Measurements from ENCODE around the gene C1orf141. TPM values are rescaled to one million over a fixed set of nuclear protein-coding genes. Genes with fewer than 3 reads are reported as not detected.

C1orf141 gene
- total RNA-seq, 4 donors from 2014 or later, result not detected

DNA sequence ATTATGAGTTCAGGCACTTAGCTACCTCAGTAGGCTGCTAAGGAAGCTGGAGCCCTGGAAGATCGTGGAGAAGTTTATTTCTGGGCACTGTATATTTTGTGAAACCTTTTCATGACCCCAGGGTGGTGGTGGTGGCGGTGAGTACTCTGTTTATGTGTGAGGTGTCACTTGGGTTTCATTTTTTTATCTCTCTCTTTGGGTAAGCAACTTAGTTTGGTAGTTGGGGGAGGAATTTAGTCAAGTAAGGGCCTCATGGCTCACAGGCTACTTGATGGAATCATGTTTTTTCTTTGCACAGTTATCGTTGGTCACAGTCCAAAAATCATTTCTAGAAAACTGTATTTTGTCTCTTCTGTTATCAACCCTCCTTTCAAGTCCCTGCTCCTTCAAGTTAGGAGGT, 33.9 kb downstream of the C1orf141 start:
- intact Hi-C loops (cut with DNase I; ENCODE audit: low total_unique reads), result no loop called here
- no peak for DNase-seq (ENCODE audit: low spot score in 2 of 2)
- TF ChIP-seq POLR2A (IDR thresholded peaks at IDR 0.05) (no peak), CTCF (IDR thresholded peaks at IDR 0.05) (no peak)
- WGBS, 2 donors, result 35 to 47% methylated on average over 3 of the region's 3 CpGs
- no peak overlapping the region for H3K4me3 ChIP-seq (ENCODE audit: low read depth, poor library complexity, severe bottlenecking)

DNA sequence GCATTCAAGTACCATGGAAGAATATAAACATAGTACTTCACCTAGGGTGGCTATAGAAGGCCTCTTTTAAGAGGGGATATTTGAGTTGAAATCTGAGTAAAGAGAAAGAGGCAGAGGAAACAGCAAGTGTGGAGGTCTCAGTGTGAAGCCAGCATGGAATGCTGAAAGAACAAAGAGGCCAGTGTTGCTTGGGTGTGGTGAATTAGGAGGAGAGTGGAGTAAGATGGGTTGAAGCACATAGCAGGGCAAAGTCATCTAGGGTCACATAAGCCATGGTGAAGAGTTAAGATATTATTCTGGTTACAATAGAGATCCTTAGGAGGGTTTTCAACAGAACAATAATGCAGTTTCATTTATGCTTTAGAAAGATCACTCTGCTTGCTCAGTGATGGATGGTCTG, 37.5 kb downstream of the C1orf141 start:
- H3K4me3 ChIP-seq (ENCODE audit: low read depth, poor library complexity, severe bottlenecking), result no peak overlapping the region
- intact Hi-C loops (cut with DNase I; ENCODE audit: low total_unique reads), result no loop called here
- no peak for DNase-seq (ENCODE audit: low spot score in 2 of 2)
- no peak for TF ChIP-seq CTCF (IDR thresholded peaks at IDR 0.05)
- TF ChIP-seq POLR2A (IDR thresholded peaks at IDR 0.05), result no peak

DNA sequence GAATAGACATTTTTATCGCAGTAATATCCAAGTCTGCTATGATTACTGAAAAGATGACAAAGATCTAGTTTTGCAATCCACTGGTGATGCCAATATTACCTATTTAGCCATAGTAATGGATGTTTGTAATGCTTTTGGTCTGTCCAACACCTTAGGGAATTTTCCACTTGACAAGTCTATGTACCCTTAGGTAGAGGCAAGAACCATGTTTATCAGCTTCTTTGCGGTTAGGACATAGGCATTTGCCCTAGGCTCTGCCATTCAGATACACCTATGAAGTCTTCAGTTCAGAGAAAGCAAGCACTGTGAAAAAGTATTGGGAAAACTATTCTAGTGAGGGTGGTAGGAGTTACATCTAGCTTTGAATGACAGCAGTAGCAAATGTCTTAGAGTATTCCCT, 40.6 kb downstream of the C1orf141 start:
- intact Hi-C loops (cut with DNase I; ENCODE audit: low total_unique reads), result no loop called here

DNA sequence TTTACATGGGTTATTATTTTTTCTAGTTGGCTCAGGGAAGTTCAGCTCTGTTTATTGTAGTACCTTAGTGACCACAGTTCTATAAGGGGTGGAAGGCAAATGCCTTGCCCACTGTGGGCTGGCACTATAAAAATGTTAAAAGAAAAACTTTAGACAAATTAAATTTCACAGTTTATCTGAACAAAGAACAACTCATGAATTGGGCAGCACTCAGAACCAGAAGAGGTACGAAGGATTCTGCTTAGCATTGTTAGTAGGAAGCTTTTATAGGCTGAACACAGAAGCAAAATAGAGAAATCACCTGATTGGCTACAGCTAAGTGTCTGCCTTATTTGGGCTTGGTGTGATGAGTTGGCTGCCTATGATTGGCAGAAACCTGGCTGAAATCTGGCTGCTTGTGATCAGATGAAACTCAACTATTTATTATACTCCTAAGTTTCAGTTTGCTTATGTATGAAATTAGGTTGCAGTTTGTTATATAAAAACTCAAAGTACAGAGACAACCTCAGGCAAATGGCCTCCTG, 45.0 kb downstream of the C1orf141 start:
- 83 to 96% methylated on average over 1 of the region's 1 CpG for WGBS, 2 donors
- DNase-seq (ENCODE audit: low spot score in 2 of 2), result no peak
- intact Hi-C loops (cut with DNase I; ENCODE audit: low total_unique reads), result no loop called here
- no peak overlapping the region for H3K4me3 ChIP-seq (ENCODE audit: low read depth, poor library complexity, severe bottlenecking)
- TF ChIP-seq POLR2A (IDR thresholded peaks at IDR 0.05), result no peak
- no peak for TF ChIP-seq CTCF (IDR thresholded peaks at IDR 0.05)

More for the DNA sequence above, 40.6 kb downstream of the C1orf141 start:
- DNase-seq (ENCODE audit: low spot score in 2 of 2), result no peak
- 62 to 82% methylated on average over 2 of the region's 2 CpGs for WGBS, 2 donors
- no peak overlapping the region for H3K4me3 ChIP-seq (ENCODE audit: low read depth, poor library complexity, severe bottlenecking)
- TF ChIP-seq CTCF (IDR thresholded peaks at IDR 0.05) (no peak), POLR2A (IDR thresholded peaks at IDR 0.05) (no peak)

DNA sequence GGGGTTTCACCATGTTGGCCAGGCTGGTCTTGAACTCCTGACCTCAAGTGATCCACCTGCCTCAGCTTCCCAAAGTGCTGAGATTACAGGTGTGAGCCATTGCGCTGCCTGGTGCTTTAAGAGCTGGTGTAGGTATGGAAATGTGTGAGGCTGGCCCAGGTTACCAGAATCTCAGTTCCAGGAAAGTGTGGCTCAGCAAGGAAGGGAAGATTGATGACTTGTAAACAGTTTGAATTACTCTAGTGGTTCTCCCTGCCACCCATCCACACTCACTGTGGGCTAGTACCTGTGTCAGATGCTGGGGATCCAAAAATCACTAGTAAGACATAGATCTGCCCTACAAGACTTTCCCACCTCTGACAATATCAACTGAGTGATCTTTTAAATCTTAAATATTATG, 46.3 kb downstream of the C1orf141 start:
- DNase-seq (ENCODE audit: low spot score in 2 of 2), result no peak
- no peak for TF ChIP-seq POLR2A (IDR thresholded peaks at IDR 0.05)
- no peak for TF ChIP-seq CTCF (IDR thresholded peaks at IDR 0.05)
- 100% methylated on average over 1 of the region's 1 CpG for WGBS, 2 donors

GRCh38 chr1:67085326-67085725, 49.4 kb downstream of the C1orf141 start:
- TF ChIP-seq CTCF (IDR thresholded peaks at IDR 0.05), result no peak
- TF ChIP-seq POLR2A (IDR thresholded peaks at IDR 0.05), result no peak
- 37 to 39% methylated on average over 2 of the region's 2 CpGs for WGBS, 2 donors
- no peak overlapping the region for H3K4me3 ChIP-seq (ENCODE audit: low read depth, poor library complexity, severe bottlenecking)
- DNase-seq (ENCODE audit: low spot score in 2 of 2), result no peak
- intact Hi-C loops (cut with DNase I; ENCODE audit: low total_unique reads), result no loop called here

More for the DNA sequence above, 46.3 kb downstream of the C1orf141 start:
- intact Hi-C loops (cut with DNase I; ENCODE audit: low total_unique reads), result no loop called here
- no peak overlapping the region for H3K4me3 ChIP-seq (ENCODE audit: low read depth, poor library complexity, severe bottlenecking)
